ENCODE data around the gene SIRPA. TPM values are rescaled to one million over a fixed set of nuclear protein-coding genes. Genes with fewer than 3 reads are reported as not detected.

SIRPA gene
- total RNA-seq, 1 donor from 2014 or later, result 35.5 TPM

- FAIRE-seq (no peak), DNase-seq (ENCODE audit: low read depth) (peak; percentile 16)
- Mint-ChIP-seq H3K4me3 (ENCODE audit: unreplicated experiment) (no peak overlapping the region), H3K36me3 (ENCODE audit: low read depth, unreplicated experiment) (peaks cover 2% of the 10 kb centered on the region), H3K27me3 (ENCODE audit: low read depth, unreplicated experiment) (peaks cover 78% of the 10 kb centered on the region), H3K9me3 (ENCODE audit: unreplicated experiment) (no peaks in the 10 kb centered on the region), H3K4me1 (ENCODE audit: low read depth, unreplicated experiment) (peaks cover 2% of the 10 kb centered on the region), H3K27ac (ENCODE audit: unreplicated experiment) (no peak overlapping the region)
- H3K36me3 ChIP-seq (ENCODE audit: insufficient read depth, low read length), result no peaks in the 10 kb centered on the region
- no peaks in the 10 kb centered on the region for H4K20me1 ChIP-seq (ENCODE audit: insufficient read depth, low read length)
- no peak overlapping the region for H3K4me2 ChIP-seq (ENCODE audit: low read length)
- H3K4me3 ChIP-seq (ENCODE audit: insufficient read depth, low read depth, low read length), result no peak overlapping the region
- H3K9ac ChIP-seq (ENCODE audit: low read length), result no peak overlapping the region
- no peak overlapping the region for H3K27ac ChIP-seq (ENCODE audit: low read depth, low read length)
- no peaks in the 10 kb centered on the region for H3K79me2 ChIP-seq (ENCODE audit: insufficient read depth, low read length)
- H2AFZ ChIP-seq (ENCODE audit: low read depth, low read length), result no peak overlapping the region
- peaks cover 22% of the 10 kb centered on the region for H3K27me3 ChIP-seq (ENCODE audit: insufficient read depth, low read length)
- TF ChIP-seq CTCF (IDR thresholded peaks at IDR 0.05; ENCODE audit: insufficient read depth, low read depth, low read length), result no peak
- TF ChIP-seq EZH2 (IDR thresholded peaks at IDR 0.05; ENCODE audit: insufficient read depth, low read length), result no peak
- no peaks in the 10 kb centered on the region for H3K9me3 ChIP-seq (ENCODE audit: insufficient read depth, low read depth, low read length)
- no peaks in the 10 kb centered on the region for H3K4me1 ChIP-seq (ENCODE audit: insufficient read depth, low read length)
Measured at GRCh38 chr20:1987826-1988225, 92.6 kb downstream of the SIRPA start.

Other genes with a start within 250 kb of the SIRPA start
- not detected in 2 replicates for gene SIRPG, start 237.6 kb upstream of the SIRPA start, total RNA-seq
- gene PDYN, start 98.7 kb downstream of the SIRPA start, total RNA-seq, result not detected in 2 replicates
- gene STK35, start 206.4 kb downstream of the SIRPA start, total RNA-seq, result 18.1 and 18.6 TPM in 2 replicates